Sigmoid colon (tissue), 7 donors: ENCODE measurements around the gene ESR1. TPM values are rescaled to one million over a fixed set of nuclear protein-coding genes. Genes with fewer than 3 reads are reported as not detected.

Source experiments
- DNase-seq: peaks from one replicate; pipeline ENCODE4 v3.0.0-alpha.2; 2019
- H3K27ac ChIP-seq, 4 donors: fragments of 200-600 bp; sonication (generic); one replicate each; pipeline ENCODE4 v1.5.1; 2016 to 2019; ENCODE audit warnings: mild to moderate bottlenecking in 1 of 4
- H3K27me3 ChIP-seq, 3 donors: fragments of 200-600 bp; sonication (generic); one replicate each; pipeline ENCODE4 v1.5.1; 2019; ENCODE audit warnings: mild to moderate bottlenecking in 1 of 3
- H3K36me3 ChIP-seq, 4 donors: fragments of 200-600 bp; sonication (generic); one replicate each; pipeline ENCODE4 v1.5.1; 2016 to 2019
- H3K4me1 ChIP-seq, 4 donors: fragments of 200-600 bp; sonication (generic); one replicate each; pipeline ENCODE4 v1.5.1; 2017 to 2019
- H3K4me3 ChIP-seq, 4 donors: fragments of 200-600 bp; sonication (generic); one replicate each; pipeline ENCODE4 v1.5.1; 2017 to 2019; ENCODE audit warnings: mild to moderate bottlenecking in 2 of 4, moderate library complexity in 1 of 4
- H3K9me3 ChIP-seq, 4 donors: fragments of 200-600 bp in 3 of 4; sonication (generic) in 3 of 4; one replicate each; pipeline versions ENCODE4 v1.5.1 to v1.6.1; 2013 to 2019
- EP300 ChIP-seq, 4 donors: sonication (generic); formaldehyde crosslinking; IDR thresholded peaks; one replicate each; pipeline ENCODE4 v1.6.1; 2017; ENCODE audit warnings: antibody characterized with exemption in 4 of 4
- POLR2A ChIP-seq, 2 donors: fragments of 450-650 bp; IDR thresholded peaks; one replicate each; pipeline ENCODE4 v1.6.1; 2016; ENCODE audit warnings: antibody characterized with exemption in 2 of 2, mild to moderate bottlenecking in 2 of 2, moderate library complexity in 2 of 2
- POLR2AphosphoS5 ChIP-seq, 4 donors: sonication (generic); formaldehyde crosslinking; IDR thresholded peaks; one replicate each; pipeline ENCODE4 v1.6.1; 2017; ENCODE audit warnings: antibody characterized with exemption in 4 of 4
- WGBS, 2 donors: extraction: QIAGEN DNeasy Blood & Tissue Kit; methylation state at CpG; one replicate each; pipeline ENCODE4 v1.1.7; 2013; 5-methylcytosine and 5-hydroxymethylcytosine counted together
- intact Hi-C: fragments of 100-400 bp; cut with DNase I; formaldehyde crosslinking; loops from one replicate; pipeline ENCODE4 v1.15.1; 2023
- polyA plus RNA-seq, 3 donors: library from polyadenylated mRNA; stranded (reverse); fragments of 200-250 nt; gene quantifications; one replicate each; pipeline ENCODE4 v1.2.3, GENCODE V29; 2013
- total RNA-seq, 4 donors: library from RNA; depleted of rRNA; stranded (reverse); fragments of >200 nt; gene quantifications; one replicate each; pipeline ENCODE4 v1.1.0, GENCODE V29; 2016
- TF ChIP-seq, protein P1 (sequence below), 4 experiments: fragments of 450-650 bp in 3 of 4; fragments of 200-600 bp in 1 of 4; IDR thresholded peaks; one replicate each; pipeline ENCODE4 v1.5.1; 2016 to 2019; ENCODE audit warnings: antibody characterized with exemption in 4 of 4, mild to moderate bottlenecking in 3 of 4, moderate library complexity in 2 of 4
- donor health status: healthy with polysubstance abuse.
- donor health status: Bipolar disorder and iron deficiency.
- donor health status: healthy.

Gene ESR1
- total and polyA plus RNA-seq, 7 donors: under 0.01 to 2.2 (median 0.91) TPM; not detected in 1

DNA sequence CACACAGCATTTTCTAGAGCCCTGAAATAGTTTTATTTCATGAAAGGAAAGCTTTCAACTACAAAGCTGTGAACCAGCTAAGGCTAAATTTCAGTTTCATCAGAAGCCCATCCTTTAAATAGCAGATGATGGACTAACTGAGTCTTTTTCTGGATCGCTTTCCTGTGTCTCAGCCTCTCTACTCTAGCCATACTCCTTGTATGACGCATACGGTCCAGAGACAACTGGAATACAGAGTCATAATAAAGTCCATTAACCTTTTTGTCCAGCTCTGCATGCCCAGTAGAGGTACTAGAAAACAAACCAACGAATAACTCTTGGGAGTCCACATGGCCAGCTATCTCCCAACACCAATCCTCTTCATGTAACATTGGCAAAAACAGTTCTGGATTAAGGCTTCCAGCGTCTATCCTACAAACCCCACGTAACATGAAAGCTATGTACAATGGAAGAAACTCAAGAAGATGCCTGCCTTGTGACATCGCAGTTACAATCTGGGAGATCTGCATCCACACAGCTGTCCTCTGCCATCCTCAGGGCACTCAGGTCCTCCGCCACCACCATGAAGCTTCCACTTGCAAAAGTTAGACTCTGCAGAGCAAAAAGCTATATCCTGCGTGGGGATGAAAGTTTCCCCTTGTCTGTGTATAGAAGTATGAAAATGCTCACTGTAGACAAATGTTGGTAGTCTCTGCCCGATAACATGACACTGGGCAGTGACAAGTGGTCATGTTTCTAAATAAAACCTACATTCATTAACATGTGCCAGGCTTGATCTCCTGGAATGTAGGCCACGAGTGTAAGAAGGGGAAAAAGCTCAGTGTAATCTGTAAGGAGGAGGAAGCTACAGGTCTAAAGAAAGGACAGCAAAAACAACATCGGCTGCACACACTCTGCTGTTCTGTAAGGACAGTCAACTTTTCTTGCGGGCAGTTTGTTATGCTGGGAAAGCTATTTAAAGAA, 360.4 kb downstream of the ESR1 start:
- 84 to 88% methylated on average over 13 of the region's 13 CpGs for WGBS, 2 donors
- H3K27me3 ChIP-seq: no peaks in the 10 kb centered on the region
- DNase-seq: no peak
- peaks cover 0 to 60% (median 11%) of the 10 kb centered on the region in 4 donors for H3K36me3 ChIP-seq
- H3K4me3 ChIP-seq: no peak overlapping the region
- no peaks in the 10 kb centered on the region for H3K9me3 ChIP-seq
- H3K27ac ChIP-seq: no peak overlapping the region
- TF ChIP-seq POLR2AphosphoS5 (IDR thresholded peaks at IDR 0.05): no peak
- TF ChIP-seq POLR2A (IDR thresholded peaks at IDR 0.05): no peak
- TF ChIP-seq, protein P1, sequence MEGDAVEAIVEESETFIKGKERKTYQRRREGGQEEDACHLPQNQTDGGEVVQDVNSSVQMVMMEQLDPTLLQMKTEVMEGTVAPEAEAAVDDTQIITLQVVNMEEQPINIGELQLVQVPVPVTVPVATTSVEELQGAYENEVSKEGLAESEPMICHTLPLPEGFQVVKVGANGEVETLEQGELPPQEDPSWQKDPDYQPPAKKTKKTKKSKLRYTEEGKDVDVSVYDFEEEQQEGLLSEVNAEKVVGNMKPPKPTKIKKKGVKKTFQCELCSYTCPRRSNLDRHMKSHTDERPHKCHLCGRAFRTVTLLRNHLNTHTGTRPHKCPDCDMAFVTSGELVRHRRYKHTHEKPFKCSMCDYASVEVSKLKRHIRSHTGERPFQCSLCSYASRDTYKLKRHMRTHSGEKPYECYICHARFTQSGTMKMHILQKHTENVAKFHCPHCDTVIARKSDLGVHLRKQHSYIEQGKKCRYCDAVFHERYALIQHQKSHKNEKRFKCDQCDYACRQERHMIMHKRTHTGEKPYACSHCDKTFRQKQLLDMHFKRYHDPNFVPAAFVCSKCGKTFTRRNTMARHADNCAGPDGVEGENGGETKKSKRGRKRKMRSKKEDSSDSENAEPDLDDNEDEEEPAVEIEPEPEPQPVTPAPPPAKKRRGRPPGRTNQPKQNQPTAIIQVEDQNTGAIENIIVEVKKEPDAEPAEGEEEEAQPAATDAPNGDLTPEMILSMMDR (IDR thresholded peaks at IDR 0.05): no peak
- no peak for TF ChIP-seq EP300 (IDR thresholded peaks at IDR 0.05)
- peaks cover 0 to 4% (median 2%) of the 10 kb centered on the region in 4 donors for H3K4me1 ChIP-seq
- intact Hi-C loops: no loop called here

DNA sequence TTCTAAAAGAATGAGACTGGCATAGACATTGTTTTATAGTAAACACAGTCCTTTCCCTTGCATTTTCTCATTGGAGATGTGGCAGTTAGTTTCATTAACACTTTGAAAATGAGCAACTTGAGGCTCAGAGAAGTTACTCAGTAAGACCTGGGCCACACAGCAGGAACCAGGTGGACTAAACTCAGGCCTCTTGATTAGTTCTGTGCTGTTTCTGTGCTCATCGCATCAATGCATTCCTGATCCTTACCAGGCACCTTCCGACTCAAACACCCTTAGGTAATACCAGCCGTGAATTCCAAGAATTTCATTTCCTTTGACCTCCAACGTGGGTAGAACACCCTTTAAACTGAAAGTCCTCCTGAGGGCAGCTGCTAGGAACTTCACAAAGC, 362.8 kb downstream of the ESR1 start:
- Histone ChIP-seq H3K4me1 (peaks cover 0 to 4% (median 2%) of the 10 kb centered on the region in 4 donors), H3K9me3 (no peaks in the 10 kb centered on the region), H3K4me3 (no peak overlapping the region), H3K27ac (no peak overlapping the region), H3K36me3 (peaks cover 0 to 64% (median 3%) of the 10 kb centered on the region in 4 donors), H3K27me3 (no peaks in the 10 kb centered on the region)
- 75 to 90% methylated on average over 4 of the region's 4 CpGs for WGBS, 2 donors
- no peak for TF ChIP-seq POLR2A (IDR thresholded peaks at IDR 0.05)
- intact Hi-C loops: no loop called here
- no peak for DNase-seq

DNA sequence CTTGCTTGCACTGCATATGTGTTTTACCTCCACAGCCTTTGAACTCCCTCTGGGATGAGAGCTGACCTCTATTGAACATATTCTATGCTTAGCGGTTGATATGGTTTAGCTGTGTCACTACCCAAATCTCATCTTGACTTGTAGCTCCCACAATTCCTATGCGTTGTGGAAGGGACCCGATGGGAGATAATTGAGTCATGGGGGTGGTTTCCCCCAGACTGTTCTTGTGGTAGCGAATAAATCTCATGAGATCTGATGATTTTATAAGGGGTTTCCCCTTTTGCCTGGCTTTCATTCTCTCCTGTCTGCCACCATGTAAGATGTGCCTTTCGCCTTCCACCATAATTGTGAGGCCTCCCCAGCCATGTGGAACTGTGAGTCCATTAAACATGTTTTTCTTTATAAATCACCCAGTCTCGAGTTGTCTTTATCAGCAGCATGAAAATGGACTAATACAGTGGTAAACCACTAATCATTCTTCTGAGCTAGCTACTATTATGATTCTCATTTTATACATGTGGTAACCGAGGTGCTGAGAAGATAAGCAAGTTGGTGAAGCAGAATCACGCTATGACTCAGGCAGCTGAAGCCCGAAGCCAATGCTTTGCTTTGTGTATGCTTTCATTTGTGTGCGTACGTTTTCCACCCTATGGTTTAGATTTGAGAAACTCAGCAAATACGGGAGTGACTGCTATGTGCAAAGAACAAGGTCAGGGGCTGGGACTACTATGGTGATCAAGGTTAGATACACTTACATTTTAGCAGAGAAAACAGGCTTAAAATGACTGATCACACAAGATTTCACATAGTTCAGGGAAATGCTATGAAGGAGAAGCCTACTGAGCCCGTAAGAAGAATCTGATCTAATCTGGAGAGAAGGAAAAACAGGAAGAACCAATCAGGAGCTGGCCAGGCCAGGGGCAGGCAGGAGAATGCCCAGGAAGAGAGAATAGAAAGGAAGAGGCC, 363.5 kb downstream of the ESR1 start:
- no peak overlapping the region for H3K27ac ChIP-seq
- intact Hi-C loops: no loop called here
- no peaks in the 10 kb centered on the region for H3K27me3 ChIP-seq
- TF ChIP-seq, protein P1 (IDR thresholded peaks at IDR 0.05): no peak
- TF ChIP-seq POLR2A (IDR thresholded peaks at IDR 0.05): no peak
- TF ChIP-seq POLR2AphosphoS5 (IDR thresholded peaks at IDR 0.05): no peak
- no peak for TF ChIP-seq EP300 (IDR thresholded peaks at IDR 0.05)
- WGBS, 2 donors: 63 to 69% methylated on average over 13 of the region's 13 CpGs
- peaks cover 0 to 4% (median 2%) of the 10 kb centered on the region in 4 donors for H3K4me1 ChIP-seq
- H3K4me3 ChIP-seq: no peak overlapping the region
- H3K9me3 ChIP-seq: no peaks in the 10 kb centered on the region
- H3K36me3 ChIP-seq: peaks cover 0 to 64% (median 7%) of the 10 kb centered on the region in 4 donors
- DNase-seq: no peak

DNA sequence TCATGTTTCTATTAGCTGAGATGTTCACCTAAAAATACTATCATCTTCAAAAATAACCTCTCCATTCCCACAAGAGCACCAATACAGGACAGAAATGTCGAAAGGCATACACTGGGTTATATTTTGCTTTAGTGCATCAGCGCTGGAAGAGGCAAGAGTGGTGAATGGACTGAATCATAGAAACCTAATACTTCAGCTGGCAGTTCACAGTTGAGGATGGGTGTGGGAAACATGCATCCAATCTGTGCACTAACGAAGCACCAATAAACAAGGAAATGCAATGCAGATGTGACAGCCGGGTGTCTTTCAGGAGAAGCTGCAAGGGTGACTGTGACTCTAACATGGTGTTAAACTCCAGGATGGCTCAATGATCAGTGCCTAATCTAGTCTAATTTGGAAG, 365.8 kb downstream of the ESR1 start:
- intact Hi-C loops: no loop called here
- H3K9me3 ChIP-seq: no peaks in the 10 kb centered on the region
- 85 to 90% methylated on average over 4 of the region's 4 CpGs for WGBS, 2 donors
- TF ChIP-seq POLR2AphosphoS5 (IDR thresholded peaks at IDR 0.05): no peak
- no peaks in the 10 kb centered on the region for H3K27me3 ChIP-seq
- H3K4me1 ChIP-seq: peaks cover 0 to 4% (median under 1%) of the 10 kb centered on the region in 4 donors
- peaks cover 0 to 59% (median 9%) of the 10 kb centered on the region in 4 donors for H3K36me3 ChIP-seq
- DNase-seq: no peak
- H3K27ac ChIP-seq: no peak overlapping the region
- H3K4me3 ChIP-seq: no peak overlapping the region

DNA sequence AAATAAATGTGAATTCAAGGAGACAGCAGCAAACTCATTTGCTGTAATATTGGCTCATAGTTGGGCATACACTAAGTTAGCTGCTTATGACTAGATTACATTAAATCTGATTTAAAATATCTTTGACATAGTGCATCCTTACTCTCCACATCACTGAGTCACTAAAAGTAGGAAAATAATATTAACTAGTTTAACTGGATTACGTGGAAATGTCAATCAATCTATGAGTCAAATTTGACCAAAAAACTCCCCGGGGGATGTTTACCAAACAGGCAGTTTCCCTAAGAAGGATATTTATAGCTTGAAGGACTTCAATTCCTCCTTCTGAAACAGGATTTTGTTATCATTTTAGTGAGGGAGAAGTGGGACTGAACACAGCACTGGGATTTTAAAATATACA, 366.5 kb downstream of the ESR1 start:
- H3K4me3 ChIP-seq: no peak overlapping the region
- 70 to 81% methylated on average over 2 of the region's 2 CpGs for WGBS, 2 donors
- intact Hi-C loops: no loop called here
- H3K36me3 ChIP-seq: peaks cover 0 to 63% (median 9%) of the 10 kb centered on the region in 4 donors
- H3K27ac ChIP-seq: no peak overlapping the region
- H3K9me3 ChIP-seq: no peaks in the 10 kb centered on the region
- H3K4me1 ChIP-seq: no peaks in the 10 kb centered on the region
- no peaks in the 10 kb centered on the region for H3K27me3 ChIP-seq
- no peak for DNase-seq
- TF ChIP-seq EP300 (IDR thresholded peaks at IDR 0.05) (no peak), POLR2A (IDR thresholded peaks at IDR 0.05) (no peak), POLR2AphosphoS5 (IDR thresholded peaks at IDR 0.05) (no peak)
- TF ChIP-seq, protein P1 (IDR thresholded peaks at IDR 0.05): no peak
